Measurements from ENCODE around the gene CEACAM7. TPM values are rescaled to one million over a fixed set of nuclear protein-coding genes. Genes with fewer than 3 reads are reported as not detected.
A peak's percentile ranks its signal among the peaks of the same experiment; 100 is the strongest.
"Not testable (repeated sequence)": the region's sequence is repeated elsewhere in the genome, so short reads cannot be mapped to it uniquely, and the experiment has no call there.

Gene CEACAM7
- not detected for total RNA-seq

- DNase-seq: no peak
Measured at GRCh38 chr19:41688098-41688497, at the start of gene CEACAM7. TSS of gene CEACAM7 (minus strand) at chr19:41688270. CDS start at chr19:41688165, 105 bp downstream.

- no peak for DNase-seq
Measured at GRCh38 chr19:41735071-41735600, 47.1 kb upstream of the CEACAM7 start.

GRCh38 chr19:41734585-41734984, 46.5 kb upstream of the CEACAM7 start:
- no peak for DNase-seq

GRCh38 chr19:41734156-41734555, 46.1 kb upstream of the CEACAM7 start:
- no peak for DNase-seq

DNA sequence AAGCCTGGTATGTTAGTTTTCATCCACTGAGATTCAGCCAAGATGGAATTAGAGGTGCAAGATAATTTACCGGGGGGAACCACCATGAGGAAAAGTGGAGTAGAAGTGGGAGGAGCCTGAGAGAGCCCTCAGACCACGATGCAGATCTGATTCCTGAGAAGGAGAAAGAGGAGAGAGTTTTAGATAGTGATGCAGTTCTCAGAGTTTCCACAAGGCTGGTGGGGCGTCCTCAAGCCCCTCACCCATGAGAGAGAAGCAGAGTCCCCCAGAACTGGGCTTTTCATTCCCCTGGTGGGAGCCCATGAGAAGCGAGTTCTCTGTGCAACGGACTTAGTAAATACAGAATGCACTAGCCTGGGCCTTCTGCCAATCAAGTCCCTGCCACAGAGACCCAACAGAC, 38.4 kb upstream of the CEACAM7 start:
- no peak for DNase-seq

- no peak for DNase-seq
Measured at GRCh38 chr19:41720103-41720502, 32.0 kb upstream of the CEACAM7 start.

DNA sequence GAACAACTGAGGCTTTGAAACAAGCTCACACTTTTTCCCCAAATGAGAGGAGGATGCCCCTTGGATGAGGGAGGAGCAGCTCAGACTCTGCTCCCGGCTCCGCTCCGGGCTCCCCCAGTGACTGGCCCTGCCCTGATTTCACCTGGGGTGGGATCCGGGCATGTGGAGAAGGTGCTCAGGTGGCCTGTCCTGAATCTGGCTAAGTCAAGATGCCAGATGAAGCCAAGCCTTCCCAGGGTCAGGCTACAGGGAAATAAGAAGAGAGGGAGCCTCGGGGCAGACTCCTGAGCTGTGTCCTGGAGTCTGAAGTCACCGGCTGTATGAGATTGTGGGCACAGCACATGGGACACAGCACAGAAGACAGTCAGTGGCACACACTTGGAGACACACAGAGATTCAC, 30.7 kb upstream of the CEACAM7 start:
- no peak for DNase-seq

DNA sequence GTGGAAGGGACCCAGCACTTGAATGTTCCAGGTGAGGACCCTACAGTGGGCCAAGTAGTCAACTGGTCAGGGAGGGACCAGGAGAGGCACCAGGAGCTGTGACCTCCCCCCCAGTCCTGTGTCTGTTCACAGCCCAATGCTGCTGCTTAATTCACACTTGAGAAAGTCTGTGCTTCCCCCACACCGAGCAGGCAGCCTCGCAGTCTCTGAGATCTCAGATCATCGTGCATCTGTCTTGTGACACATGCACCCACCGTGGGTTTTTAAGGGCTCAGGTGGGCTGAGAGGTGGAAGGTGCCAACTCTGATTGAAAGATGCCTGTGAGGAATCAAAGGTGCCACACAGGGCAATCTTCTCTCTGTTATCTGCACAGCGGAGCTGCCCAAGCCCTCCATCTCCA, 26.5 kb upstream of the CEACAM7 start:
- DNase-seq: no peak

DNA sequence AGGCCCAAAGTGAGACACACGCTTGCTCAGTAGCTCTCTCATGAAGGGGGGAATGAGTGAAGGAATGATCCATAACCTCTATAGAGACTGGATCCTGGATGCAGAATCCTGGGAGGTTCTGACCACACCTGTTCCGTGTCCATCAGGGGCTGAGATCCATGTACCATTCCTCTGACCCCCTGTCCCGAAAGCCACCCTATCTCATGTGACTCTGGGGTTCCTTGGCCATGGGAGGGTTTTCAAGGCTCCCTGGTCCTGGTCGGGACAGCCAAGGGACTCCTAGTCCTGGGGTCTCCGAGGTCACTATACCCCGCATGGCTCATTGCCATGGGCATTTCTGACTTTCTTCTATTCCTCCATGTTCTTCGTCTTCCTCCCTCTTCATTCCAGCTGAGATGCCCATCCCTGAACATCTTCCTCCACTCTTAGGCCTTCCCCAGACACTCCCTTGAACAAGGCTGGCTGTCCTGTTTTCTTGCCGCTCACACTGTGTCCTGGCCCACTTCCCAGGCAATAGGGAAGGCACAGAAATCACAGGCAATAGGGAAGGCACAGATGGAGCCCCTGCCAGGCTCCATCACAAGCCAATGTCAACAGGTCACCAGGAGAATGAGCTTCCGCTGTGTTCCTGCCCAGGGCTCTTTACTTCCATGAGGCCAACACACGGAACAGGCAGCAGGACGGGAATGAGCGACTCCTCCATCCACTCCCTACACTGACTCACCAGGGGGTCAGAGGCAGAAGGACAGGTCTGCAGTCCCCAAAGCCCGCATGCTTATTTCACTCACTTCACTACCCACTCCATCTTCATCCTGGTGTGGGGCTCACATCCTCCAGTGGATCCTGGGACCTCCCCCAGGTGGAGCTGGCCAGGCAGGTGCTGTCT, 23.5 kb upstream of the CEACAM7 start:
- DNase-seq: no peak

DNA sequence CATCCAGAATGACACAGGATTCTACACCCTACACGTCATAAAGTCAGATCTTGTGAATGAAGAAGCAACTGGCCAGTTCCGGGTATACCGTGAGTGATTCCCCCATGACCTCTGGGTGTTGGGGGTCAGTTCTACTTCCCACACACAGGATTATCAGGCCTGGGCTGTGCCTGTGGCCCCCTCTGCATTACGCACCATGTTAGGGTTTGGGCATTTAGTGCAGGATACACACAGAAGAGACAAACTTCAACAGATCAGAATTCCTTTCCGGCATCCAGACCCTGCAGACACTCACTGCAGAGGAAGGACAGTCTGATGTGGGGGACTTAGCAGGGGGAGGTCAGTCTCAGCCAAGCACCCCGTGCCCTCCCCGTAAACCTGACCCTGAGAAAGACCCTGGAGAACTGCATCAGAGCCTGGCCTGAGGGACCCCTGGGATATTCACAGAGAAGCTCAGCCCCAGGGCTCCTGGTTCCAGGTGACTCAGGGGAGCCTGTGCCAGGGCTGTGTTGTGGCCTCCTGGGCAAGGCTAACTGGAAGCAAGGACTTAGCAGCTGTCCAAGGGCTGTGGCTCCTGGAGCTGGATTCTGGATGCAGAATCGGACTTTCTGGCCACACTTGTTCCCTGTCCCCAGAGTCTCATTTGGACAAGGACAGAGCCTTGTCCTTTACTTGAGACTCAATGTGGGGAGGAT, 22.0 kb upstream of the CEACAM7 start:
- DNase-seq: no peak

DNA sequence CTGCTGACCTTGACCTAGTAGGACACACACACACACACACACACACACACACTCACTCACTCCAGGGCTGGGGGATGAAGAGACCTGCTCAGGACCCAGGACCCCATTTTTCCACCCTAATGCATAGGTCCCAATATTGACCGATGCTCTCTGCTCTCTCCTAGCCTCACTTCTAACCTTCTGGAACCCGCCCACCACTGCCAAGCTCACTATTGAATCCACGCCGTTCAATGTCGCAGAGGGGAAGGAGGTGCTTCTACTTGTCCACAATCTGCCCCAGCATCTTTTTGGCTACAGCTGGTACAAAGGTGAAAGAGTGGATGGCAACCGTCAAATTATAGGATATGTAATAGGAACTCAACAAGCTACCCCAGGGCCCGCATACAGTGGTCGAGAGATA, 21.4 kb upstream of the CEACAM7 start:
- not testable (repeated sequence) for DNase-seq

DNA sequence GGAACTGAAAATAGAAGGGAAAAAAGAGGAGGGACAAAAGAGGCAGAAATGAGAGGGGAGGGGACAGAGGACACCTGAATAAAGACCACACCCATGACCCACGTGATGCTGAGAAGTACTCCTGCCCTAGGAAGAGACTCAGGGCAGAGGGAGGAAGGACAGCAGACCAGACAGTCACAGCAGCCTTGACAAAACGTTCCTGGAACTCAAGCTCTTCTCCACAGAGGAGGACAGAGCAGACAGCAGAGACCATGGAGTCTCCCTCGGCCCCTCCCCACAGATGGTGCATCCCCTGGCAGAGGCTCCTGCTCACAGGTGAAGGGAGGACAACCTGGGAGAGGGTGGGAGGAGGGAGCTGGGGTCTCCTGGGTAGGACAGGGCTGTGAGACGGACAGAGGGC, 20.4 kb upstream of the CEACAM7 start, which contains the start of gene CEACAM5:
TSS of gene CEACAM5 (plus strand) at position 146 of the 400 bp plus-strand sequence. CDS start at position 252, 106 bp downstream.
- no peak for DNase-seq

DNA sequence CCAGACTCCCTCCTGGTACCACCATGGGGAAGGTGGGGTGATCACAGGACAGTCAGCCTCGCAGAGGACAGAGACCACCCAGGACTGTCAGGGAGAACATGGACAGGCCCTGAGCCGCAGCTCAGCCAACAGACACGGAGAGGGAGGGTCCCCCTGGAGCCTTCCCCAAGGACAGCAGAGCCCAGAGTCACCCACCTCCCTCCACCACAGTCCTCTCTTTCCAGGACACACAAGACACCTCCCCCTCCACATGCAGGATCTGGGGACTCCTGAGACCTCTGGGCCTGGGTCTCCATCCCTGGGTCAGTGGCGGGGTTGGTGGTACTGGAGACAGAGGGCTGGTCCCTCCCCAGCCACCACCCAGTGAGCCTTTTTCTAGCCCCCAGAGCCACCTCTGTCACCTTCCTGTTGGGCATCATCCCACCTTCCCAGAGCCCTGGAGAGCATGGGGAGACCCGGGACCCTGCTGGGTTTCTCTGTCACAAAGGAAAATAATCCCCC, 19.9 kb upstream of the CEACAM7 start:
- DNase-seq: no peak

GRCh38 chr19:41707502-41707812, 19.4 kb upstream of the CEACAM7 start:
- no peak for DNase-seq

DNA sequence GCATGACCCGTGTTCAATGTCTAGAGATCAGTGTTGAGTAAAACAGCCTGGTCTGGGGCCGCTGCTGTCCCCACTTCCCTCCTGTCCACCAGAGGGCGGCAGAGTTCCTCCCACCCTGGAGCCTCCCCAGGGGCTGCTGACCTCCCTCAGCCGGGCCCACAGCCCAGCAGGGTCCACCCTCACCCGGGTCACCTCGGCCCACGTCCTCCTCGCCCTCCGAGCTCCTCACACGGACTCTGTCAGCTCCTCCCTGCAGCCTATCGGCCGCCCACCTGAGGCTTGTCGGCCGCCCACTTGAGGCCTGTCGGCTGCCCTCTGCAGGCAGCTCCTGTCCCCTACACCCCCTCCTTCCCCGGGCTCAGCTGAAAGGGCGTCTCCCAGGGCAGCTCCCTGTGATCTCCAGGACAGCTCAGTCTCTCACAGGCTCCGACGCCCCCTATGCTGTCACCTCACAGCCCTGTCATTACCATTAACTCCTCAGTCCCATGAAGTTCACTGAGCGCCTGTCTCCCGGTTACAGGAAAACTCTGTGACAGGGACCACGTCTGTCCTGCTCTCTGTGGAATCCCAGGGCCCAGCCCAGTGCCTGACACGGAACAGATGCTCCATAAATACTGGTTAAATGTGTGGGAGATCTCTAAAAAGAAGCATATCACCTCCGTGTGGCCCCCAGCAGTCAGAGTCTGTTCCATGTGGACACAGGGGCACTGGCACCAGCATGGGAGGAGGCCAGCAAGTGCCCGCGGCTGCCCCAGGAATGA, 18.9 kb upstream of the CEACAM7 start:
- DNase-seq: peak; percentile 59

- peak; percentile 14 for DNase-seq
Measured at GRCh38 chr19:41705393-41706174, 17.5 kb upstream of the CEACAM7 start.

- no peak for DNase-seq
Measured at GRCh38 chr19:41703602-41704293, 15.7 kb upstream of the CEACAM7 start.

GRCh38 chr19:41702171-41702651, 14.1 kb upstream of the CEACAM7 start:
- no peak for DNase-seq

DNA sequence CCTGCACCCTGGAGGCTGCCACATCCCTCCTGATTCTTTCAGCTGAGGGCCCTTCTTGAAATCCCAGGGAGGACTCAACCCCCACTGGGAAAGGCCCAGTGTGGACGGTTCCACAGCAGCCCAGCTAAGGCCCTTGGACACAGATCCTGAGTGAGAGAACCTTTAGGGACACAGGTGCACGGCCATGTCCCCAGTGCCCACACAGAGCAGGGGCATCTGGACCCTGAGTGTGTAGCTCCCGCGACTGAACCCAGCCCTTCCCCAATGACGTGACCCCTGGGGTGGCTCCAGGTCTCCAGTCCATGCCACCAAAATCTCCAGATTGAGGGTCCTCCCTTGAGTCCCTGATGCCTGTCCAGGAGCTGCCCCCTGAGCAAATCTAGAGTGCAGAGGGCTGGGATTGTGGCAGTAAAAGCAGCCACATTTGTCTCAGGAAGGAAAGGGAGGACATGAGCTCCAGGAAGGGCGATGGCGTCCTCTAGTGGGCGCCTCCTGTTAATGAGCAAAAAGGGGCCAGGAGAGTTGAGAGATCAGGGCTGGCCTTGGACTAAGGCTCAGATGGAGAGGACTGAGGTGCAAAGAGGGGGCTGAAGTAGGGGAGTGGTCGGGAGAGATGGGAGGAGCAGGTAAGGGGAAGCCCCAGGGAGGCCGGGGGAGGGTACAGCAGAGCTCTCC, 13.5 kb upstream of the CEACAM7 start:
- DNase-seq: no peak

- DNase-seq: no peak
Measured at GRCh38 chr19:41700381-41701195, 12.5 kb upstream of the CEACAM7 start.

All from effector CD4-positive, alpha-beta T cell (primary cell).